ENCODE measurements around the gene TNNT3. TPM values are rescaled to one million over a fixed set of nuclear protein-coding genes. Genes with fewer than 3 reads are reported as not detected.

Gene TNNT3
- total RNA-seq, 3 donors from 2014 or later, result 3.5 to 8.2 (median 3.6) TPM

DNA sequence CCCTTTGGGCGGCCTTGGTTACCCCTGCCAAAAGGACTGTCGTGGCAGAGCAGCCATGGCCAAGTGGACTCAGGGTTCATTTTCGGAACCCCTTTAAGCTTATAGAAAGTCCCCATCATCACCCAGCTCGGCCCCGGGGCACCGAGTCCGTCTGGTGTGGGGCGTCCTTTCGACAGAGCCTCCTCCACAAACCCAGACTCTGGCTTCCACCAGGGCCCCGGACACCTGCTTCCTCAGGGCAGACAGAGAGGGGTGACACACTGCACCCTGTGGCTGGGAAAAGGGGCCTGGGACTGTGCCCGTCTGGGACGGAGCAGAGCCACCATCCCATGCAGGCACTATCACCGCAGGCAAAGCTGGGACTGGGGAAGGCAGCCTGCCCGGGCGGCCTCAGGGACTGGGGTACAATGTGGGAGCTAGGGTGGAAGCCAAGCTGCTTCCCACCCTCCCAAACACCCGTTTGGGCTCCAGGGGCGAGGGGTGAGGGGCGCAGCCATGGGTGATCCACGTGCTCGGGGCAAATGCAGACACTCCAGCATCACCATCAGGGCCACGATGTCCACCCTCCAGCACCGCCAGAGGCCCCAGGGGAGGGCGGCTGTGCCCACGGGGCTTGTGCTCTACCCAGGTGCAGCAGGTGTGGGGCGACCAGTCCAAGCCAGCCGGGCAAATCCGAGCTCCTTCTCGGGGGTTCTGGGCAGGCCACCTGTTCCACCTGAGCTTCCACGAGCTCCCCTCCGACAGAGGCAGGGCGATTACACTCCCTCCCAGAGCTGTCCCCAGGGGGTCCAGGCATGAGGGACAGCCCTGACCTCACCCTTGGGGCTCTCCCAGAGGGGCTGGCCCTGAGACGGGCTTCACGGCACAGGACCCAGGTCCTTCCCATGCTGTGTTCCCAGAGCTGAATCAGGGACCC lies 15.9 kb downstream of the TNNT3 start:
- intact Hi-C loops (cut with DNase I; ENCODE audit: low total_unique reads), result no loop called here
- no peak overlapping the region for H3K4me3 ChIP-seq
- H3K36me3 ChIP-seq, result no peaks in the 10 kb centered on the region
- no peak overlapping the region for H3K27ac ChIP-seq
- TF ChIP-seq POLR2A (IDR thresholded peaks at IDR 0.05), result no peak
- TF ChIP-seq, protein P1, sequence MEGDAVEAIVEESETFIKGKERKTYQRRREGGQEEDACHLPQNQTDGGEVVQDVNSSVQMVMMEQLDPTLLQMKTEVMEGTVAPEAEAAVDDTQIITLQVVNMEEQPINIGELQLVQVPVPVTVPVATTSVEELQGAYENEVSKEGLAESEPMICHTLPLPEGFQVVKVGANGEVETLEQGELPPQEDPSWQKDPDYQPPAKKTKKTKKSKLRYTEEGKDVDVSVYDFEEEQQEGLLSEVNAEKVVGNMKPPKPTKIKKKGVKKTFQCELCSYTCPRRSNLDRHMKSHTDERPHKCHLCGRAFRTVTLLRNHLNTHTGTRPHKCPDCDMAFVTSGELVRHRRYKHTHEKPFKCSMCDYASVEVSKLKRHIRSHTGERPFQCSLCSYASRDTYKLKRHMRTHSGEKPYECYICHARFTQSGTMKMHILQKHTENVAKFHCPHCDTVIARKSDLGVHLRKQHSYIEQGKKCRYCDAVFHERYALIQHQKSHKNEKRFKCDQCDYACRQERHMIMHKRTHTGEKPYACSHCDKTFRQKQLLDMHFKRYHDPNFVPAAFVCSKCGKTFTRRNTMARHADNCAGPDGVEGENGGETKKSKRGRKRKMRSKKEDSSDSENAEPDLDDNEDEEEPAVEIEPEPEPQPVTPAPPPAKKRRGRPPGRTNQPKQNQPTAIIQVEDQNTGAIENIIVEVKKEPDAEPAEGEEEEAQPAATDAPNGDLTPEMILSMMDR (IDR thresholded peaks at IDR 0.05), result no peak
- TF ChIP-seq POLR2AphosphoS5 (IDR thresholded peaks at IDR 0.05), result no peak
- no peaks in the 10 kb centered on the region for H3K27me3 ChIP-seq
- no peak for DNase-seq (ENCODE audit: low spot score in 2 of 2)
- H3K4me1 ChIP-seq, result no peaks in the 10 kb centered on the region
- no peaks in the 10 kb centered on the region for H3K9me3 ChIP-seq

DNA sequence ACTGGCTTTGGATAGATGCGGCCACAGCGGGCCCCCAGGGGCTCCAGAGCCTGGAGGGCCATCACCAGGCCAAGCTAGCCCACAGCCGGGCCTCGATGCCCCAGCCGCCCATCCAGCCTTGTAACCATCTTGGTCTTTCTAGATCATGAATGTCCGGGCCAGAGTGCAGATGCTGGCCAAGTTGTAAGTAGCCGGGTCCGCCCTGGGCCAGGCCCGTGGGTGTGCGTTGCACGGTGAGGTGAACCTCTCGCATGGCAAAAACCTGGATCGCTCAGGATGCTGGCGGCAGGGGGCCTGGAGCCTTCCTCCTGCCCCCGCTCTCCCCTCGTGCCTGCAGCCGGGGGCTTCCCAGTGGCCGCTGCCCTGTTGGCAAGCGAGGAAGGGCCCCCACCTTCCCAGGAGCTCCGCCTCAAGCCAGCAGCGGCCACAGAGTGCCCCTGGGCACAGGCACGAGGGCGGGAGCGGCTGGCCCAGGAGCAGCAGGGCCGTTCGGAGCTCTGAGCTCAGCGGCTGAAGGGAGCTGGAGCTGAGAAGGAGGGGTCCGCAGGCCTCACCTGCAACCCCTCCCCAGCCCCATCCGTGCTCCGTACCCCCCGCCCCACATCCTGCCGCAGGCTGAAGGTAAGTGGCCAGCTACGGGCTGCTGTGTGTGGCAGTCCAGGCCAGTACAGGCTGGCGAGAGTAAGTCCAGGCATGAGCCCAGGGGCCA lies 16.7 kb downstream of the TNNT3 start:
- no peaks in the 10 kb centered on the region for H3K27me3 ChIP-seq
- intact Hi-C loops (cut with DNase I; ENCODE audit: low total_unique reads), result no loop called here
- no peak overlapping the region for H3K4me3 ChIP-seq
- no peaks in the 10 kb centered on the region for H3K9me3 ChIP-seq
- TF ChIP-seq, protein P1 (IDR thresholded peaks at IDR 0.05), result no peak
- TF ChIP-seq POLR2AphosphoS5 (IDR thresholded peaks at IDR 0.05) (no peak), POLR2A (IDR thresholded peaks at IDR 0.05) (no peak)
- no peaks in the 10 kb centered on the region for H3K36me3 ChIP-seq
- DNase-seq (ENCODE audit: low spot score in 2 of 2), result no peak
- H3K27ac ChIP-seq, result no peak overlapping the region
- no peaks in the 10 kb centered on the region for H3K4me1 ChIP-seq

DNA sequence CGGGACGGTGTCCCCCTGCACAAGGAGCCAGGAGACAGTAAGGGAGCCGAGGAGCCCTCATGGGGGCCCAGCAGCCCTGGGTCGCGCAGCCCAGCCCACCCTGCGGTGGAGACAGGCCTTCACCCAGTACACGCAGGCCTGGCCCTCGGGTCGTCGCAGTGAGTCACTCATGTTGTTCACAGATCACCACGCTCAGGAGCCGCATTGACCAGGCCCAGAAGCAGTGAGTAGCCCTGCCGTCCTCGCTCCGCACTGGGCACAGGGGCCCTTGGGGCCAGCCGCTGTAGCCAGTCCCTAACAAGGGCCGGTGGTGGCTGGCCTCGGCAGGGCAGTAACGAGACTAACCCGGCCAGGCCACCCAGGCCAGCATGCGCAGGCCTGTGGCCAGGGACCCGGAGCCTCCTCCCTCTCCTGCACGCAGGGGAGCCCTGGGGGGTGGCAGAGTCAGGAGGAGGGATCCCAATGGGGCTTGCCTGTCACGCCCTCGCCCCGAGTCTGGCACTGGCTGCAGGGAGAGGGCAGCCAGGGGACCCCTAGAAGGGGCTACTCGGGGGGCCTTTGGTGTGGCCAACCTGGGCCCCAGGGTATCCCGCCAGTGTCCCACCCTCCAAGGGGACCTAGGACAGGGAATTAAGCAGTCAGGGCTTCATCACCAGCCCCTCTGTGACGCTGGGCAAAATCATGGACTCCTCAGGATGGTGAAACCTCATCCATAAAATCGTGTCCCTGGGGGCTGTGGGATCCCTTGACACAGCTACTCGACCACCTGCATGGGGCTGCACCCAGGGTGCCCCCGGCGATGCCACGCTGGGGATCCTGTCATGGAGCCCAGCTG lies 17.5 kb downstream of the TNNT3 start:
- H3K27me3 ChIP-seq, result no peaks in the 10 kb centered on the region
- no peaks in the 10 kb centered on the region for H3K9me3 ChIP-seq
- TF ChIP-seq POLR2A (IDR thresholded peaks at IDR 0.05), result no peak
- TF ChIP-seq, protein P1 (IDR thresholded peaks at IDR 0.05), result no peak
- TF ChIP-seq POLR2AphosphoS5 (IDR thresholded peaks at IDR 0.05), result no peak
- DNase-seq (ENCODE audit: low spot score in 2 of 2), result no peak
- intact Hi-C loops (cut with DNase I; ENCODE audit: low total_unique reads), result no loop called here
- no peaks in the 10 kb centered on the region for H3K4me1 ChIP-seq
- H3K36me3 ChIP-seq, result no peaks in the 10 kb centered on the region
- no peak overlapping the region for H3K4me3 ChIP-seq
- H3K27ac ChIP-seq, result no peak overlapping the region

DNA sequence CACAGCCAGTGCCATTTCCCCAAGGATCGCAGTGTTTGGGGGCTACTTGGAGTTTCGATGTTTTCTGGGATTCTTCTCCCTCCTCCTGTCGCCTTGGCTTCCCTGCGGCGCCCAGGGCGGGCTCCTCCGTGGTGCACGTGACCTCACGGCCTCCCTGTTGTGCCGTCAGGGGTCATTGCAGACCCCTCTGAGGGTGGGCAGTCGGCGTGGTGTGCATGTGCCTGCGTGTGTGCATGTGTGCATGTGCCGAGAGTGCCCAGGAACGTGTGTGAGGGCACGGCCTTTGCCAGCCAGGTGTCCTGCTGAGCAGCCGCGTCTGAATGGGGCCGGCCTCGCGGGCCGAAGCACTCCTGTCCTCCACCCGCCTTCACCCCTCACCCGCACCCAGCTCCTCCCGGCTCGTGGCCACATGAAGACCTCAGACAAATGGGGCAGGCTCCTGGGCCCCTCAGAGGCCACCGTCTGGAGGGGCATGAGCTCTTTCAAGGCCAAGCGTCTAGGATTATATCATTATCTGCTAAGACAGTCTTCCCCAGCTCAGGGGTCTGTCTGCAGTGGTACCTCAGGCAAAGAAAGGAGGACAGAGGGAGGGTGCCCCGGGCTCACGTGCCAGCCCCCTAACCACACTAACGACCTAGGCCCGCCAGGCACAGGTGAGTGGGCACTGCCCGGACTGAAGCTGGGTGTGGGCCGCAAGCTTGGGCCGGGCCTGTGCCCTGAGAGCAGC lies 18.3 kb downstream of the TNNT3 start:
- no peaks in the 10 kb centered on the region for H3K36me3 ChIP-seq
- DNase-seq (ENCODE audit: low spot score in 2 of 2), result no peak
- no peaks in the 10 kb centered on the region for H3K4me1 ChIP-seq
- no peak overlapping the region for H3K27ac ChIP-seq
- H3K9me3 ChIP-seq, result no peaks in the 10 kb centered on the region
- H3K4me3 ChIP-seq, result no peak overlapping the region
- TF ChIP-seq, protein P1 (IDR thresholded peaks at IDR 0.05), result no peak
- TF ChIP-seq POLR2A (IDR thresholded peaks at IDR 0.05), result no peak
- TF ChIP-seq POLR2AphosphoS5 (IDR thresholded peaks at IDR 0.05), result no peak
- intact Hi-C loops (cut with DNase I; ENCODE audit: low total_unique reads), result no loop called here
- H3K27me3 ChIP-seq, result no peaks in the 10 kb centered on the region
